Fibroblast of villous mesenchyme (primary cell): ENCODE measurements around the gene ERGIC2. TPM values are rescaled to one million over a fixed set of nuclear protein-coding genes. Genes with fewer than 3 reads are reported as not detected.

ENCODE experiments used
- DNase-seq: peaks from one replicate; pipeline ENCODE4 v3.0.0-alpha.2; 2010; ENCODE audit warnings: low read depth
- H3K4me3 ChIP-seq: 2 replicates; pipeline ENCODE4 v1.5.1; 2011; ENCODE audit warnings: low read depth, mild to moderate bottlenecking, low read length
- CTCF ChIP-seq: IDR thresholded peaks from 2 replicates; pipeline ENCODE4 v1.5.1; 2012; ENCODE audit warnings: low read depth, mild to moderate bottlenecking, low read length; ENCODE audit not compliant: insufficient read depth
- total RNA-seq: library from RNA; depleted of rRNA; stranded (reverse); fragments of >200 nt; gene quantifications from 2 replicates; pipeline ENCODE4 v1.2.3, GENCODE V29; 2012

Gene ERGIC2
- total RNA-seq, 1 donor: 90.7 TPM

GRCh38 chr12:29374913-29375312 lies 6.1 kb downstream of the ERGIC2 start:
- no peak overlapping the region for H3K4me3 ChIP-seq
- no peak for DNase-seq
- no peak for TF ChIP-seq CTCF

- TF ChIP-seq CTCF: no peak
- DNase-seq: no peak
- no peak overlapping the region for H3K4me3 ChIP-seq
Observed at GRCh38 chr12:29374012-29374411, 7.0 kb downstream of the ERGIC2 start.

GRCh38 chr12:29365091-29365490 lies 15.9 kb downstream of the ERGIC2 start:
- no peak overlapping the region for H3K4me3 ChIP-seq
- DNase-seq: no peak
- no peak for TF ChIP-seq CTCF

GRCh38 chr12:29354954-29355353 lies 26.0 kb downstream of the ERGIC2 start:
- TF ChIP-seq CTCF: no peak
- DNase-seq: no peak
- no peak overlapping the region for H3K4me3 ChIP-seq

- no peak overlapping the region for H3K4me3 ChIP-seq
- DNase-seq: peak; percentile 72
- TF ChIP-seq CTCF: no peak
Observed at GRCh38 chr12:29350080-29350479, 30.9 kb downstream of the ERGIC2 start.

GRCh38 chr12:29346769-29347421 lies 34.1 kb downstream of the ERGIC2 start:
- TF ChIP-seq CTCF: no peak
- H3K4me3 ChIP-seq: no peak overlapping the region
- no peak for DNase-seq
